HG03571 (cell line): Measurements from ENCODE around the gene BAK1.

ENCODE experiments used
- ATAC-seq: cut with Tn5 transposase; IDR thresholded peaks from one replicate; pipeline ENCODE4 v1.9.1; 2021; ENCODE audit not compliant: unreplicated experiment

Gene BAK1

GRCh38 chr6:33587529-33587928, 7.5 kb upstream of the BAK1 start:
- no peak for ATAC-seq

GRCh38 chr6:33586108-33586640, 6.1 kb upstream of the BAK1 start:
- no peak for ATAC-seq

- peak; percentile 52 for ATAC-seq
These were observed 5.5 kb upstream of the BAK1 start for GRCh38 chr6:33585403-33586107.

- no peak for ATAC-seq
These were observed 4.8 kb upstream of the BAK1 start for GRCh38 chr6:33584700-33585402.

GRCh38 chr6:33583591-33584155, 3.6 kb upstream of the BAK1 start:
- ATAC-seq = no peak

- no peak for ATAC-seq
These were observed 1.1 kb upstream of the BAK1 start for GRCh38 chr6:33581186-33581585.

- no peak for ATAC-seq
These were observed 1.5 kb downstream of the BAK1 start for GRCh38 chr6:33578588-33579011.

- ATAC-seq = no peak
These were observed 1.9 kb downstream of the BAK1 start for GRCh38 chr6:33578164-33578563.

- ATAC-seq = no peak
These were observed 2.4 kb downstream of the BAK1 start for GRCh38 chr6:33577718-33578117.

- no peak for ATAC-seq
These were observed 3.0 kb downstream of the BAK1 start for GRCh38 chr6:33577106-33577535.

GRCh38 chr6:33576668-33577067, 3.4 kb downstream of the BAK1 start:
- ATAC-seq = no peak

GRCh38 chr6:33575211-33575610, 4.9 kb downstream of the BAK1 start:
- ATAC-seq = no peak

- ATAC-seq = no peak
These were observed 8.3 kb downstream of the BAK1 start for GRCh38 chr6:33571637-33572316.

- ATAC-seq = peak; percentile 74
These were observed 9.1 kb downstream of the BAK1 start for GRCh38 chr6:33570806-33571636.

- no peak for ATAC-seq
These were observed 11.1 kb downstream of the BAK1 start for GRCh38 chr6:33568826-33569570.

- ATAC-seq = no peak
These were observed 12.2 kb downstream of the BAK1 start for GRCh38 chr6:33567836-33568235.

GRCh38 chr6:33566182-33567084, 13.6 kb downstream of the BAK1 start:
- no peak for ATAC-seq

- ATAC-seq = no peak
These were observed 21.3 kb downstream of the BAK1 start for GRCh38 chr6:33558801-33559200.

- no peak for ATAC-seq
These were observed 22.7 kb downstream of the BAK1 start for GRCh38 chr6:33557376-33557775.
